Ecto neural progenitor cell (in vitro differentiated cells): Measurements from ENCODE around the gene GOLGA8B.
"Not testable (repeated sequence)": the region's sequence is repeated elsewhere in the genome, so short reads cannot be mapped to it uniquely, and the experiment has no call there.

Experiments
- DNase-seq: peaks from one replicate; pipeline ENCODE4 v3.0.0-alpha.2; 2018; ENCODE audit warnings: low spot score

Gene GOLGA8B, protein sequence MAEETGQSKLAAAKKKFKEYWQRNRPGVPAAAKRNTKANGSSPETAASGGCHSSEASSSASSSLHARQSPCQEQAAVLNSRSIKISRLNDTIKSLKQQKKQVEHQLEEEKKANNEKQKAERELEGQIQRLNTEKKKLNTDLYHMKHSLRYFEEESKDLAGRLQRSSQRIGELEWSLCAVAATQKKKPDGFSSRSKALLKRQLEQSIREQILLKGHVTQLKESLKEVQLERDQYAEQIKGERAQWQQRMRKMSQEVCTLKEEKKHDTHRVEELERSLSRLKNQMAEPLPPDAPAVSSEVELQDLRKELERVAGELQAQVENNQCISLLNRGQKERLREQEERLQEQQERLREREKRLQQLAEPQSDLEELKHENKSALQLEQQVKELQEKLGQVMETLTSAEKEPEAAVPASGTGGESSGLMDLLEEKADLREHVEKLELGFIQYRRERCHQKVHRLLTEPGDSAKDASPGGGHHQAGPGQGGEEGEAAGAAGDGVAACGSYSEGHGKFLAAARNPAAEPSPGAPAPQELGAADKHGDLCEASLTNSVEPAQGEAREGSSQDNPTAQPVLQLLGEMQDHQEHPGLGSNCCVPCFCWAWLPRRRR

GRCh38 chr15:34583399-34584329 lies at the start of gene GOLGA8B:
TSS of gene GOLGA8B (minus strand) at chr15:34583651. CDS start at chr15:34535912, 47,739 bp downstream.
- DNase-seq: peak; percentile 82

GRCh38 chr15:34633165-34633564 lies 49.7 kb upstream of the GOLGA8B start:
- DNase-seq: not testable (repeated sequence)

DNA sequence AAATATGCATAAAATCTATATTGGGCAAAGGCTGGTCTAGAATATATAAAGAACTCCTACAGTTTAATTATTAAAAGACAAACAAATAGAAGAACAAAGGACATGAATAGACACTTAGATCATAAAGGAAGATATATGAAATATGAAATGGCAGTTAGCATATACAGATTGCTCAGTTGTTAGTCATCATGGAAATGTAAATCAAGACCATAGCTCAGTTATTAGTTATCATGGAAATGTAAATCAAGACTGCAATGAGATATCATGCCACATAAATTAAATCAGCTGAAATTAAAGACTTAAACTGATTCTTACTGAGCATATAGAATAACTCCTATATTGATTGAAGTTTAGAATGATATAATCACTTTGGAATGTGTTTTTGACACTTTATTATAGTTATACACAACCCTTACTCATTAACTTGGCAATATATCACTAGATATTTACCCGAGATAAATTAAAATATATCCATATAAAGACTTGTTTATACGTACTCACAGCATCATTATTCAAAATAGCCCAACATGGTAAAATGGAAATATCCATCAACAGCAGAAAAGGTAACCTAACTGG lies 45.2 kb upstream of the GOLGA8B start:
- DNase-seq: no peak

DNA sequence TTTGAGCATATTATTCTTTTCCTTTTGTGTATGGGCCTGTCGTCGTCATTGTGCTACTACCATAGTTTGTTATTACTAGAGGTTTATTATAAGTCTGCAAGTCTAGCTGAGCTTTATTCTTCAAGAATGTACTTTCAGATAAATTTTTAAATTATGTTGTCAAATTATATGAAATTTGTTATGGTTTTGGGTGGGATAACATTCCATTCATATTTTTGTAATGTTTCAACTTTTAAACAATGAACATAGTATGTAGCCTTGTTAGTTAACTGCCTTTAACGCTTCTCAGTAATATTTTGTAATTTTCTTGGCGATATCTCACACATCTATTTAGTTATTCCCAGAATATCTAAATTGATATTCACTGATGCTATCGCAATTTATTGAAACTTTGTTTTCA lies 41.6 kb upstream of the GOLGA8B start:
- DNase-seq: no peak

DNA sequence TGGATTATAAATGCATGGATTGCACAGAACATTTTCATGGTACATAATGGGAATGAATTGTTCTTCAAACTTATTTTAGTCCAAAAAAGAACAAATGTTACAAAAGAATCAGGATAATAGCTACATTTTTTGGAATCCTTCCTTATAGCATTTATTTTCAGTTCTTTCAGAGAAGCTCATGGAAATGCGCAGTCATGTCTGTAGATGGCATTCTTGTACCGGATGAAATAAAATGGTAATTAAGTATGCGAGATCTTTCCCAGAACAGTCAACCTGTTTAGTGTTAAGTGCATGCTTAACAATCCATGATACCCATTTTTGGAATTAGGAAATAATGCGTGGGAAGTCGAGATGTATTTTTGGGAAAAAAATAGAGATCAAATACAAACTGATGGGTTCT lies 38.2 kb upstream of the GOLGA8B start:
- no peak for DNase-seq

DNA sequence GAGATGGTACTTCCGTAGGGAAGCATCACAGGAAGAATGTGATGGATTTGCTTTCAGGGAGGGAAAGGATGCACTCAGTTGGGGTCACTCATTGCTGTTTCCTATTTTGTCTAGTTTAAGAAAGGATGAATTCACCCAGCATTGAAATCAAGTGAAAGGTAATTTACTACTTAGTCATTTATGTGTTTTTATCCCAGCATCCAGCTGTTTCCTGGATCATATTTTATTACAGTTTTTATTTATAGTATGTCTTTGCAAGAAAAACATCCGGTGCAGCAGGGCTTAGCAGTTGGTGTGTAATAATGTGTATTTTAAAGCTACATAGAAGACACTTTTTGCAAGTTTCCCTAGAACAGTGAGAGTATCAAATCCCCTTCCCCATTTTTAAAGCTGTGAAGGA lies 37.4 kb upstream of the GOLGA8B start:
- no peak for DNase-seq

- no peak for DNase-seq
Measured at GRCh38 chr15:34620142-34620541, 36.7 kb upstream of the GOLGA8B start.

- no peak for DNase-seq
Measured at GRCh38 chr15:34619151-34619550, 35.7 kb upstream of the GOLGA8B start.

DNA sequence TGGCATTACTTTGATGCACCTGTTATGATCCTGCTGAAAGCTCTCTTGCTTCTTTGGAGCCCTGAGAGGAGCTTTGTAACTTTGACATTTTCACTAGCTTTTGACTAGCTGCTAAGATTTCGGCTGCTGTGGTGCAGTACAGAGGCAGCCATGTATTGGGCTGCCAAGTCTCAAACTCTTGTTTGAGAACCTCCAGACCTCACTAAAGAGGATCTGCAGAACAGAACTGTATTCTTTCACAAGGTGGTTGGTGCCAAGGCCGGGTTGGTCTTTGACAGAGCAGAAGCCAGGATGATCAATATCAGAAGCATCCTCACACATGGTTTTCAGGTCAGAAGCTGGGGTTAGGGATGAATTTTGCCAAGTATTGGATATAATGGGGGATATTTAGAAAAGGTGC lies 34.6 kb upstream of the GOLGA8B start:
- DNase-seq: no peak

DNA sequence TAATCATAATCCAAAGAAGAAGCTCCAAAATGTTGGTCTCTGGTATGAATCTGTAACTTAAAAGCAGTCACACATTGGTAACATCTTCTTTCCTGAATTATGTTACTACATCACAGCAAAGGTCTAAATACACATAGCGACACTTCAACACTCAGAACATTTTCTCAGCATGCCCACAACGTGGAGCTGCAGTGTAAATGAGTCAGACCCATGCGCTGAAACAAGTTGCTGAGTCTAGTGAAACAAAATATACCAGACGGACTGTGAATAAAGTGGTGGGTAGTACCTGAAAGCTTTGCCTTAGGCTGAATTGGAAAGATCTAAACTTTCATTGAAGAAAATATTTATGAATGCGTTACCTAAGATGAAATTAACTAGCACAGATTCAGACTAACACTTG lies 33.2 kb upstream of the GOLGA8B start:
- no peak for DNase-seq

GRCh38 chr15:34613997-34614396 lies 30.5 kb upstream of the GOLGA8B start:
- no peak for DNase-seq

DNA sequence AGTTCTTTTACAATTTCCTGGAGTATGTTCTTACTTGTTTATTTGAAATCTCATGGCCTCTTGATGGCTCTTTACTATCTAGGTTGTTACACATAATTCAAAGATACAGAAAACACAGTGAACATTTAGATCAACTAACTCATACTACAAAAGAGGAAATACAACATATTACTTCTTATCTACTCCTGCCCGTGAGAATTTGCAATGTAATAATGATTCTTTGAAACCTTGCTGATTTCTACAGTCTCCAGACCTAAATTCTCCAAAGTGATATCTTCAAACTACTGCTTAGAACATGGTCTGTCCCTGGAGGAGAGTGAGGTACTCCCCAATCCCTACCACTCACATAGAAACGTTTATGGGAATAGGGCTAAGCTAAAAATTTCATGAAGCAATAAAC lies 29.9 kb upstream of the GOLGA8B start:
- no peak for DNase-seq

- DNase-seq: no peak
Measured at GRCh38 chr15:34610354-34610753, 26.9 kb upstream of the GOLGA8B start.

DNA sequence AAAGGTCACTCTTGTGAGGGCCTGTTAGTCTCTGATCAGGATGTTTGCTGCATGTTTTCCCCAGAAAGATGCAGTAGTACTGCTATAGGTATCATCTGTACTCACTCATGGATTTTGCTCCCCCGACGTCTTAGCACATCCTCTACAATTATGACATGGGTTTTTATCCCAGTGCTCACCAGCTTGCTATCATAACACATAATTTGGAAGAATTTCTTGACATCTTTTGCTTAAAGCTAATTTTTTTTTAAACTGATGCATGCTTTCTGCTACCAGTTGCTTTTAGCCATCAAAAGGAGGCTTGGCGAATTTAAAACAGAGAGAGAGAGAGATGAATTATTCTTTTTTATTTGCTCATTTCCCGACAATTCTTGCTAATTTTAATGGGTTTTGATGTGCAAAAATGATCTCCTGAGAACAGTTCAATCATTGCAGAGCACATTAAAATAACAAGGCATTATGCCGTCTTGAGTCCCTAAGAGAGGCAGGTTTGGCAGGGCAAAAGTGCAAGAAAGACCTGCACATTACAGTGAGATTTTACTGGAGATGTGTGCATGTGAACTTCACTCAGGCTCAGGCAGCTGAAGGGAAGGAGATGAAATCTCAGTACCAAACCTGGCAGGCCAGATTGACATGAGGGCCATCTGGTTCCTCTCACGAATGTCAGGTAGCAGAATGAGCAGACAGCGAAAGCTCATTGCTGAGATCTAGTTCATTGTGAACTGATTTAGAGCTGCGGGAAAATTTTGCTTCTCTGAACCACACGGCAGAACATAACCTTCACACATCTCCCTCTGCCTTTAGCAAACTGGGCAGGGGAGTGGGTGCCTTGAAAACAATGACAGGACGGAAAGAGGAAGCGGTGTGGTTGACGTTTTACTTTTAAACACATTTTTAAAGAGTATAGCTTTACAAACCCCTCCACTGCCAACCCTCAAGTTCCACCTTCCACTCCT lies 25.9 kb upstream of the GOLGA8B start:
- no peak for DNase-seq

DNA sequence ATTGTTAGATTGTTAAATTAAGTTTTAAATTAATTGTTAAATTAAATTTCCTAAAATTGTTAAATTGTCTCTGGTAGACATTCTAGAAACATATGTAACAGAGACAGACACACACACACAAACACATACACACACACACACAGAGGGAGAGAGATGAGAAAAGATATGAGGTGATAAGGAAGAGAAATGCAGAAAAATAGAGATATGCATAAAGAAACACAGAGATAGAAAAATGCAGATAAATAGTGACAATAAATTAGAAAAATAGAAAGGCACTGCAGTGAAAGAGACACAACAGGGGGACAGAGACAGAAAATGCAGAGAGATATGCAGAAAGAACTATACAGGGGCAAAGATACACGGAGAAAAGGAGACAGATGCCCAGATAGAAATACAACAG lies 25.1 kb upstream of the GOLGA8B start:
- DNase-seq: no peak

GRCh38 chr15:34607832-34608231 lies 24.4 kb upstream of the GOLGA8B start:
- no peak for DNase-seq

GRCh38 chr15:34606545-34606944 lies 23.1 kb upstream of the GOLGA8B start:
- DNase-seq: no peak

DNA sequence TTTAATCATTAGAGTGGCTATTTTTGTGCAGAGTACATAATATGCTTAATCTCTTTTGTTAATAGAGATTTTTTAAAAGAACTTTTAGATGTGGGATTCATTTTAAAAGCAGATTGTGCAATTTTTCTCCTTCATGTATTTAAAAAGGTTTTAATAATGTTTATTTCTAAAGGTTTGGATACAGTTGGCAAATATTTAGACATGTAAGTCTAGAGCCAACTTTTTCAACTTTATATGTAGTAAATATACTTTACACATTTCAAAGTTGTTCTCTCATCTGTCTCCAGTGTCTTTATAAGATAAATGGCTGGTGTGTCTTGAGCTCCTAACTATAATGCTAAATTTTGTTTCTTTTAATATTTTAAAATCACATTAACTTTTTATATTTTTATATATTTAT lies 22.7 kb upstream of the GOLGA8B start:
- no peak for DNase-seq

- DNase-seq: no peak
Measured at GRCh38 chr15:34603095-34603494, 19.6 kb upstream of the GOLGA8B start.

- DNase-seq: no peak
Measured at GRCh38 chr15:34600923-34601322, 17.5 kb upstream of the GOLGA8B start.
